Stimulated activated CD8-positive, alpha-beta memory T cell treated with anti-CD3 and anti-CD28 coated beads, Interleukin-4, amount 100 ng/mL, for 4 hours (primary cell): ENCODE measurements around the gene EFHD1.
A peak's percentile ranks its signal among the peaks of the same experiment; 100 is the strongest.

Experiments
- DNase-seq, 2 donors: peaks; one replicate each; pipeline ENCODE4 v3.0.0-alpha.2; 2020; ENCODE audit warnings: low read depth in 2 of 2, low spot score in 1 of 2

EFHD1 gene, protein sequence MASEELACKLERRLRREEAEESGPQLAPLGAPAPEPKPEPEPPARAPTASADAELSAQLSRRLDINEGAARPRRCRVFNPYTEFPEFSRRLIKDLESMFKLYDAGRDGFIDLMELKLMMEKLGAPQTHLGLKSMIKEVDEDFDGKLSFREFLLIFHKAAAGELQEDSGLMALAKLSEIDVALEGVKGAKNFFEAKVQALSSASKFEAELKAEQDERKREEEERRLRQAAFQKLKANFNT

DNA sequence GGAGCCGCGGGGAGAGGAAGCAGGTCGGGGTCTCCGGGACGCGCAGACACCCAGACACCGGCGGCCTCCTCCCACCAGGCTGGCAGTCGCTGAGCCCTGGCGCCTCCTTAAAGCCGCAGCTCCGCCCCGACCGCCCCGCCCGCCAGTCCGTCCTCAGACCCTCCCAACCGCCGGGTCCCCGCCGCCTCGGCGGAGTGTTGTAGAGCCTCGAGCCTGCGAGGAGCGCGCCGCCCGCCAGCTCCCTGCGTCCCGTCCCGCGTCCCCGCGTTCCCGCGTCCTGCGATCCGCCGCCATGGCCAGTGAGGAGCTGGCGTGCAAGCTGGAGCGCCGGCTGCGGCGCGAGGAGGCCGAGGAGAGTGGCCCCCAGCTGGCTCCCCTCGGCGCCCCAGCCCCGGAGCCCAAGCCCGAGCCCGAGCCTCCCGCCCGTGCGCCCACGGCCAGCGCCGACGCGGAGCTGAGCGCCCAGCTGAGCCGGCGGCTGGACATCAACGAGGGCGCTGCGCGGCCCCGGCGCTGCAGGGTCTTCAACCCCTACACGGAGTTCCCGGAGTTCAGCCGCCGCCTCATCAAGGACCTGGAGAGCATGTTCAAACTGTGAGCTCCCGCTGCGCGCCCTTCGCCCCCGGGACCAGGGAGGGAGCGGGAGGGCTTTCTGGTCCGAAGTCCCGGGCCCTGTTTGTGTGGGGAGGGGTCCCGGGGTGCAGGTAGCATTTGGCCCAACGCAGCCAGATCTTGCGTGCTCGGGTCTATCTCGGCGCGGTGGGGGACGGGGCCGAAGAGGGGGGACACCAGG, at the start of gene EFHD1:
Gene EFHD1 (plus strand): TSS at position 192 of the 793 bp plus-strand sequence. CDS start 101 bp downstream, at position 293.
- DNase-seq, result peak; percentile 3 to 32

DNA sequence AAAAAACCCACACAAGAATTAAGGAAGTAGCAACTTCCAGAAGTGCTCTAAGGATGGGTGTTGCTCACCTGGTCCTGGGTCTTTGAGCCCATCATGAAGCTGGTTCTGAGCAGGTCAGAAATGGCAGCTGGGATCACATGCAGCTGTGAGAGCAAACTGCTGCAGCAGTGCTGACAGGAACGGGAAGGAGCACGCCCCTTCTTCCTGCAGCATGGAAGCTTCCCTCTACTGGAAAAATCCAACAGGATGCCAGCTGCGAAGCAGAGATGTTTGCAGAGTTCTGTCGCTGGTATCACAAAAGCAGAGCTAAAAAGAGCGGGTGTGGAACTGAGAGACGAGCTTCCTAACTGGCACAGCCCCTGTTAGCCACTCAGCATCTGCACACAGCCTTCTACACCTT, 49.2 kb upstream of the EFHD1 start:
- DNase-seq, result no peak

DNA sequence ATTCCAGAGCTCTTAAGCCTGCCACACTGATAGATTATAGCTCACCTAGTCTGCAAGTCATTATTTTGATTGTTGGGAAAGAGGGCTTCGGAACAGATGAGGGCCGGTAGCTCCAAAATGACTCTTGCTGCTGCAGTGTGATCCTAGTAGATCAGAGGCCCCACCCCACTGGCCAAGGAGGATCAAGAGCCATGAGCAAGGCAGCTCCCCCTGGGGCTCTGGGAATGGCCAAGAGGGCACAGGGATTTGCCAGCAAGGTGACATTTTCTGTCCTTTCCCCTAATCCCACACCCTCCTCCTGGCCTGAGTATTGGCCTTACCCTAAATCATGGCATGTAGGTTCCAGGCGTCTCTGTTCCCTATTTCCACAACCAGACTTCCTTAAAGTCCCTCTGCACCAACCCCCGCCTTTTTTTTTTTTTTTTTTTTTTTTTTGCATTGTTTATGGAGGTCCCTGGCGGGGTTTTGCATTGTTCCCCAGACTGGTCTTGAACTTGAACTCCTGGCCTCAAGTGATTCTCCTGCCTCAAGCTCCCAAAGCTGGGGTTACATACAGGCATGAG, 46.4 kb upstream of the EFHD1 start:
- DNase-seq, result no peak

DNA sequence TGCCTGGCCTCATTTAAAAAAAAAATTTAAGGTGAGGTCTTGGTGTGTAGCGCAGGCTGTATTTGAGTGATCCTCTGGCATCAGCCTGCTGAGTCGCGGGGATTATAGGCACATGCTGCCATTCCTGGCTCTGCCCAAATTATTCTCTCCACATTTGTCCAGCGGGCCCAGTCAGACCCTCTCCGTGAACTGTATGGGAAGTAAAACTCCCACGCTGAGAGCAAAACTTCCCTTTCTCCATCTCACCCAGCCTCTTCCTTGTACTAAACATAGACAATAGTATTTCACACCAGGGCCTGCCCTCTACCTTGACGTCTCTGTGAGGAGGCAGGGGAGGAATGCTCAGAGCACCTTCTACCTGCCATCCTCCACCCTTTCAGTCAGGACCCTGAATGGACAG, 45.9 kb upstream of the EFHD1 start:
- DNase-seq, result no peak

DNA sequence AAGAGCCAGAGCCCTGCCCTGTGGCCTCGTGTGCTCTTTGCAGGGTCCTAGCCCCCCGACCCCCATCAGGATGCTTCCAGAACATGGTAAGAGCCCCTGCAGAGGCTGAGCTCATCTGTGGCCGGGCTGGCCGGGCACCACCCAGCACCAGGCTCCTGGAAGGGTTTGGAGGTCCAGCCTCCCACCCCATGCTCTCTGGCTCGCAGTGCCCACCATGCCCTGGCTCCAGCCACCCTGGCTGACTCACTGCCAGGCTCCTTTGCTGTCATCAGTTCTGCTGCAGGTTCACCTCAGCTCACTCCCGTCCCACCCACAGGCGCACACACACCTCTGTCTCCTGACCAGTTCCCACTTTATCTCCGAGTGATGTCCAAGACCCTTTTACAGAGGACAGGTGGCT, 45.4 kb upstream of the EFHD1 start:
- DNase-seq, result no peak

DNA sequence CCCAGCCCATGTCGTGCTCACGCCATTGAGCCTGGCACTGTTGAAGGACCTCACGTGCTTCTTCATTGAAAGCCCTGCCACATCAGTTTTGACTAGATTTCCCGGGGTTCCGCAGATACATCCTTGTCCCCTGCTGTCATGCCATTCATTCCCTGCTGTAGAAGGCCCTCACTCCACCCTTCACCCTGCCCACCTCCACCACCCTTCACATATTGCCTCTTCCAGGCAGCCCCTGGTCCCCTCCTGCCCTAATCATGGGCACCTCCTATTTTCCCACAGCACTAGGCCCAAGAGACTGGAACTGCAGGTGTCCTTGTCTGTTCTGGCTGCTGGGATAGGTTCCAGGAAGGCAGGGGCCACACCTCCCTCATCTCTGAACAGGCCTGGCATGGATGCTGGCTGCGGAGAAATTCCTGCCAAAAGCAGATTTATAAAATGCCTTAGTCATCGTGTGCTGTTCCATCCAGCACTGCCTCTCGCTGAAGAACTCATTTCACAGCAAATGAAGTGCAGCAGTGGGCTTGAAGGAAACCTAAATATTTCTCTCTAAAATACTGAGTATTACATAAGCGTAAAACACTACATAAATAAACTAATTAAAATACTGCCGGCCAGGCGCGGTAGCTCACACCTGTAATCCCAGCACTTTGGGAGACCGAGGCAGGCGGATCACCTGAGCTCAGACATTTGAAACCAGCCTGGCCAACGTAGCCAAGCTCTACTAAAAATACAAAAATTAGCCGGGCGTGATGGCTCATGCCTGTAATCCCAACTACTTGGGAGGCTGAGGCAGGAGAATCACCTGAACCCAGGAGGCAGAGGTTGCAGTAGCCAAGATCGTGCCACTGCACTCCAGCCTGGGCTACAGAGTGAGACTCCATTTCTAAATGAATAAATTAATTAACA, 44.5 kb upstream of the EFHD1 start:
- DNase-seq, result no peak

DNA sequence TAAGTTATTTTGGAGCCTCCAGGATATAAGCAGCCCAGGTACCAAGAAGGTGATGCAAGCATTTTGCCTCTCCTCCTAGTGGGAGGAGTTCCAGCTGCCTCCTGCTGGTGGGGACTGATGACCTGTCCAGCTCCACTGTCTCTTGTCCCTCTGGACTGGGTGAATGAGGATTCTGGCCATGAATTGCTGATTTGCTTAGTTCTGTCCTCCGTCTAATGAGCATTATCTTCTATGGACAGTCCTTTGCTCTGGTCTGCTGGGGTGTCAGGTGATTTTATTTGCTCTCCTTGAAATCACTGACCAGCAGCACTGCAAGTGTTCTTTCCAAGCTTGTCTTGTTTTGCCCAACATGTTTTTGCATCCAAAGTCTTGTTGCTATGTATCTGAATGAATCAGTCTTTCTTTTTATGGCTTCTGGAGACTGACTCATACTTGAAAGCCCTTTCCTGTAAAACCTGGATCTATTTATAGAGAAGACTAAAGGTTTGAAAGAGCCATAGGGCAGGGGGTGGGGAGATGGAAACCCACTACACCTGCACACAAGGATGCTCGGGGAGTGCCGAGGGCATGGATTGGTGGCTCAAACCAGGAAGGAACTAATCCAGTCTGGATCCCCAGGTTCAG, 40.5 kb upstream of the EFHD1 start:
- no peak for DNase-seq

DNA sequence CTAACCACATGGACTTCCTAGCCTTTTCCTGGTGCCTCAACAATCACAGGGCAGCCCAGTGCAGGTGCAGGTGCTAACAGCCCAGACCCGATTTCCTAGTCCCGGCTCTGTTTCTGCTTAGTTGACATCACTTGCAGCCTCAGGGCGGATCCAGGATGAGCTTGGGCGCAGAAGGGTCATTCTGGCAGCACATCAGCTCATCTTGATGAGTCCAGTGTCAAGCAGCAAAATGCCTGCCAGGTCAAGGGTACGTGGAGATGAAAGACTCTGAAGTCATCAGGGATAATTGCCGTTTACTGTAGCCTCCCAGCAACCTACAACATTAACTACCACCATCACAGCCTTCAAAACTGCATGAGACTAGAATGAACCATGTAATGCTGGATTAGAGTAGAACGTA, 39.4 kb upstream of the EFHD1 start:
- DNase-seq, result no peak

DNA sequence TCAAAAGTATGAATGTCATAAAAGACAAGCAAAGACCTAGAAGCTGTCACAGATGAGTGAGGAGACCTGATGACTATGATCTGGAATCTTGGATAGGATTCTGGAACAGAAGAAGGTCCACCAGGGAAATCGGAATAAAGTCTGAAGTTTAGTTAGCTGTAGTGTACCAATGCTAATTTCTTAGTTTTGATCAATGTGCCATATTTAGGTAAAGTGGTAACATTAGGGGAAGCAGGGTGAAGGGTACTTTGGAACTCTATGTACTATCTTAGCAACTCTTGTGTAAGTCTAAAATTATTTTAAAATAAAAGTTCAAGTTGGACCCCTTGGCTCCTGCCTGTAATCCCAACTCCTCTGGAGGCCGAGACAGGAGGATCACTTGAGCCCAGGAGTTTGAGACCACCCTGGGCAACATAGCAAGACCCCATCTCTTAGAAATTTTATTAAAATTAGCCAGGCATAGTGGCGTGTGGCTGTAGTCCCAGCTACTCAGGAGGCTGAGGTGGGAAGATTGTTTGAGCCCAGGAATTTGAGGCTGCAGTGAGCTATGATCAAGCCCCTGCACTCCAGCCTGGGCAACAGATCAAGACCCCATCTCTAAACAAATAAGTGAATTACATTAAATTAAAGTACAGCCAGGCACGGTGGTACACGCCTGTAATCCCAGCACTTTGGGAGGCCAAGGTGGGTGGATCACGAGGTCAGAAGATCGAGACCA, 35.9 kb upstream of the EFHD1 start:
- no peak for DNase-seq

DNA sequence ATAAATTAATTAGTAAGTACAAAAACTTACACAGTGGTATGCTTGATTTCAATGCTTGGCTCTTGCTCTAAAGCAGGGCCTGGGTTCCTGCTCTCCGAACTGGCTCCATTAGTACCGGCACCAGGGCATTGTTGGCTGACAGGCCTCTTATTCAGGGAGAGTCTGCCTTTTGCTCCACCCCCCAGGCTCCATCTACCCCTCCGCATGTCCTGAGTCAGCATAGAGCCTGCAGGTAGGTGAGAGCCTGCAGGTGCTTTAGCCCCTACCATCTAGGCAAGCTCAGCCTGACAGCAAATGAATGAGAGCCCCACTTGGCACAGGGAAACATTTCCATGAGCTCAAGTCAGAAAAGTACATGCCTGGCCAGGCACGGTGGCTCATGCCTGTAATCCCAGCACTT, 35.1 kb upstream of the EFHD1 start:
- DNase-seq, result no peak

DNA sequence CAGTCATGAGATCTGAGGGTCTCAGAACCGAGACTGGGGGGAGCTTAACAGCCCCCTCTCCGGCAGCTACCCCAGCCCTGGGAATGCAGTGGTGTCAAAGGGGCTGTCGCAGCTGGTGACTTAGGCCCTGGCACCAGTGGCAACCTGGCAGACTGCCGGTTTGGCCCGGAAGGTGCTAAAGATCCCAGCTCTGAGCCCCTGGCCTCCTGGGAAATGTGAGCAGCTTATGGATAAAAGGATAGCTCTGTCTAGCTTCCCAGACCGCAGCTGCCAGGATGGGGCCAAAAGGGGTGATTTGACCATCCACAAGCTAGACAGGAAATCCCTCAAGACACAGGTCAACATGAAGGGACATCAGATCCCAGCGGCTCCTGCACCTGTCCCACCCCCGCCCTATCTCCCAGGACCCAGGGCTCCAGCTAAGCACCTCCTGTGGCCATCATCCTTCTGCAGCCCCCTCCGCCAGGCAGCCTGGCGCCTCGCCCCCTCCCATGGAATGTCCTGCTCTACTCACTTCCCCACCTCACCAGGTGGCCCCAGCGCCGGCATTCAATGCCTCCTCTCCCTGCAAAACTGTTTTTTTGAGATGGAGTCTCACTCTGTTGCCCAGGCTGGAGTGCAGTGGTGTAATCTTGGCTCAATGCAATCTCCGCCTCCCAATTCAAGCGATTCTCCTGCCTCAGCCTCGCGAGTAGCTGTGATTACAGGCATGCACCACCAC, 33.2 kb upstream of the EFHD1 start:
- DNase-seq, result no peak

DNA sequence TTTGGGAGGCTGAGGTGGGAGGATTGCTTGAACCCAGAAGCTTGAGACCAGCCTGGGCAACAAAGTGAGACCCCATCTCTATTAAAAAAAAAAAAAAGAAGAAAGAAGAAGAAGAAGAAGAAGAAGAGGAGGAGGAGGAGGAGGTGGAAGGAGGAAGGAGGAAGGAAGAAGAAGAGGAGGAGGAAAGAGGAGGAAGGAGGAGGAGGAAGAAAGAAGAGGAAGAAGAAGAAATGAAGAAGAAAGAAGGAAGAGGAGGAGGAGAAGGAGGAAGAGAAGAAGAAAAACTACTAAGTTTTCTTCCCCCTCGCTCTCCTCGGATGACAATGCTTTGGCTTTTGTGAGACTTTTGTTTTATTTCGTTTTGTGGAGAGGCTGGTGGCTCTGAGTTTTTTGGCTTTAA, 30.1 kb upstream of the EFHD1 start:
- no peak for DNase-seq

DNA sequence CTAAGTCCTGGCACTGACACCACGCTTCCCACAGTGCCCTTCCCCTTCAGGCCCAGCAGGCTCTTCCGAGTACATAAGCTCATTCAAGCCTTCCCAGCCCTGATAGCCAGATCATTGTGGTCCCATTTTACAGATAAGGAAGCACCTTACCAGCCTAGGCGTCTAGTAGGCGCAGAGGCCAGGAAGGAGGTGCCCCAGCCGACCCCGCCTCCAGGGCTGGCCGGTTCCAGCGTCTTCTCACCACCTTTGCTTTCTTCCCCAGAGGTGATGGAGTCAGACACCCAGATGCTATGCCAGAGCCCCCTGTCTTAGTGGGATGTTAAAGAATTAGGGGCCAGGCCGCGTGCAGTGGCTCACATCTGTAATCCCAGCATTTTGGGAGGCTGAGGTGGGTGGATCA, 28.9 kb upstream of the EFHD1 start:
- no peak for DNase-seq

DNA sequence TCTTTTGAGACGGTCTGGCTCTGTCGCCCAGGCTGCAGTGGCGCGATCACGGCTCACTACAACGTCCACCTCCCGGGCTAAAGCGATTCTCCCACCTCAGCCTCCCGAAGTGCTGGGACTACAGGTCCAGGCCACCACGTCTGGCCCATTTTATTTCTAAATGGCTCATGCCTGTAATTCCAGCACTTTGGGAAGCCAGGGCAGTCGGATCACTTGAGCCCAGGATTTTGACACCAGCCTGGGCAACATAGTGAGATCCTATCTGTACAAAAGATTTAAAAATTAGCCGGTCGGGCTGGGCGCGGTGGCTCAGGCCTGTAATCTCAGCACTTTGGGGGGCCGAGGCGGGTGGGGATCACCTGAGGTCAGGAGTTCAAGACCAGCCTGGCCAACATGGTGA, 26.4 kb upstream of the EFHD1 start:
- no peak for DNase-seq

DNA sequence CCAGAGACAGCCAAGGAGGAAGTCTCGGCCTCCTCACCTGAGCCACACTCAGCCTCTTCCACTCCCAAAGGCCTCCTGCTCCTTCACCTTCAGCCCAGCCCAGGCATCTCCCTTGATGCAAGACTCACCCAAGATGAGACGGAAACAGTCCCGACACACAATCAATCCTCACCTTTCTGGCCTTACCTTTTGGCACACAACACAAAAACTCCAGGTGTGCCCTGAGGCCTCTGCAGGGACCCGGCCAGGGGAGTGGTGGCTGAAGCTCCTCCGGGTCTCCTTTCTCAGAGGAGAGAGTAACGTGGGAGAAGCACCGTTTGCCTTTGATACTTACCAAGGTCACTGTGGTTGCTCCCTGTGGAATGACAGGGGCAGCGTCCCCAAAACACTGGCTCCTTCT, 23.8 kb upstream of the EFHD1 start:
- no peak for DNase-seq

DNA sequence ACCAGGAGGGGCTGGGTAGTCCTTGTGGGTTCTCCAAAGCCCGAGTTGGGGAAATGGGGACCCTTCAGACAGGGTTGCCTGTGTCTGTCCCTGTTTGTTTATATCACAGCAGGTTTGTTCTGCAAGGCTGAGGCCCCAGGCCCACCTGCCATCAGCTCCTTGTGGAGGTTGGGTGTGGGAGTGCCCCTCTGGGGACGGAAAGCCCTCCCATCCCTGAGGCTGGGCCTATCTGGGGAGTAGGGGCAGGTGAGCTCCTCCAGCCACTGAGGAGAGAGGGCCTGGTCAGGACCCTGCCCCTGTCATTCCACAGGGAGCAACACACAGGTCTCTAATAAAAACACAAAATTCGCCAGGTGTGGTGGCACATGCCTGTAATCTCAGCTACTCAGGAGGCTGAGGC, 23.3 kb upstream of the EFHD1 start:
- DNase-seq, result no peak

DNA sequence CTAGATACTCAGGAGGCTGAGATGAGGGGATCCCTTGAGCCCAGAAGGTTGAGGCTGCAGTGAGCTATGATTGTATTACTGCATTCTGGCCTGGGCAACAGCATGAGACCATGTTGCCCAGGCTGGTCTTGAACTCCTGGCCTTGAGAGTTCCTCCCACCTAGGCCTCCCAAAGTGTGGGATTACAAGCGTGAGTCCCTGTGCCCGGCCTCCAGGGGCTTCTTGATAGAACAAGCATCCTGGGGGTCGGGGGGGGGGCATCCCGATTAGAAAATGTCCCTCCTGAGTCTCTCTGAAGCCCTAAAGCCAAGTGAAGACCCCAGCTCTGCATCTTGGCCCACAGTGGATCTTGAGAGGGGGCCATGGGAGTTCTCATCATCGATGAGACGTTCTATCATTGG, 22.3 kb upstream of the EFHD1 start:
- no peak for DNase-seq

DNA sequence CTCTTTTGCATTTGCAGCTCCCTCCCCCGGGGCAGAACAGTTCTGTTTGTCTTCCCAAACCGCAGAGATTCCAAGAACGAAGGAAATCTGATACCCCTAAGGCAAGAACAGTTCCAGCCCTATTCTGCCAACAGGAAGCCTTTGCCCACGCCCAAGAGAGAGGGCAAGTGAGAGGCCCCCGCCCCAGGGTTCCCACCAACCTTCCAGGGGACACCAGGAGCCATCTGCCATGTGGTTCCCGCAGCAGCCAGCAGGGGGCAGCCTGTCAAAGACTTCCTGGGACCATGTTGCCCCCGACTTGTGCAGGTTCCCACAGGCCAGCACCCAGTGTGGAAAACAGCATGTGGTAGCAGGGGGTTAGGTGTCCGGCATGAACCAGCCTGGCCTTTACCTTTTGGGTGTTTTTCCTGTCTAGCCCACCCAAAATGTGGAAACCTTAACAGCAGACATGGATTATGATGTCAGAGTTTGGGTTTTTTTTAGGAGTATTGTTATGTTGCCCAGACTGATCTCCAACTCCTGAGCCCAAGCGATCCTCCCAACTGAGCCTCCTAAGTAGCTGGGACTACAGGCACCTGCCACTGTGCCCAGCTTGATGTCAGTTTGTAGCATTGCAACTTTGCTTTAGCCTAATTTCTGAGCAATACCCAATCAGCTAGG, 21.7 kb upstream of the EFHD1 start:
- DNase-seq, result peak; percentile 36 to 40

DNA sequence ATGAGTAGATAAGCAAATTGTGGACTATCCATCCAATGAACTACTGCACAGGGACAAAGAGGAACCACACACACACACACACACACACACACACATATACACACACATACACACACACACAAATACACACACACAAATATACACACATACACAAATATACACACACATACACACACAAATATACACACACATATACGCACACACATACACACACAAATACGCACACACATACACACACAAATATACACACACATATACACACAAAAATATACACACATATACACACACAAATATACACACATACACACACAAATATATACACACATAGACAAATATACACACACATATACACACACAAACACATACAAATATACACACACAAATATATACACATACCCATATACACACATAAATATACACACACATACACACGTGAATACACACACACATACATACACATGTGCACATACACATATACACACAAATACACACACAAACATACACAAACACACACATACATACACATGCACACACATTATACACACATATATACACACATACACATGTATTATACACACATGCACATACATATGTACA, 19.8 kb upstream of the EFHD1 start:
- no peak for DNase-seq
